Stomach (tissue), 4 donors: Measurements from ENCODE around the gene PLCB4.

Experiments
- CTCF ChIP-seq, 7 experiments: fragments of 450-650 bp in 4 of 7; fragments of 200-600 bp in 3 of 7; sonication (generic) in 3 of 7; IDR thresholded peaks; one replicate each; pipeline ENCODE4 v1.5.1; 2016 to 2019; ENCODE audit warnings: antibody characterized with exemption in 7 of 7, control low read depth in 2 of 7, mild to moderate bottlenecking in 1 of 7
- POLR2A ChIP-seq, 4 donors: fragments of 450-650 bp; IDR thresholded peaks; one replicate each; pipeline ENCODE4 v1.6.1; 2016; ENCODE audit warnings: antibody characterized with exemption in 4 of 4, control low read depth in 2 of 4, mild to moderate bottlenecking in 1 of 4, moderate library complexity in 1 of 4
- POLR2AphosphoS5 ChIP-seq, 3 donors: sonication (generic); formaldehyde crosslinking; IDR thresholded peaks; one replicate each; pipeline ENCODE4 v1.6.1; 2016; ENCODE audit warnings: antibody characterized with exemption in 3 of 3

GRCh38 chr20:9321007-9321406 is 252.1 kb downstream of the PLCB4 start:
- TF ChIP-seq POLR2AphosphoS5 (IDR thresholded peaks at IDR 0.05) (no peak), CTCF (IDR thresholded peaks at IDR 0.05) (no peak), POLR2A (IDR thresholded peaks at IDR 0.05) (no peak)
